Urinary bladder (tissue), 4 donors: ENCODE data around the gene ADGRD1. TPM values are rescaled to one million over a fixed set of nuclear protein-coding genes. Genes with fewer than 3 reads are reported as not detected.

Experiments
- DNase-seq: peaks from one replicate; pipeline ENCODE4 v3.0.0-alpha.2; 2015; ENCODE audit errors: extremely low spot score
- H3K27ac ChIP-seq: one replicate; pipeline ENCODE4 v1.5.1; 2013; ENCODE audit warnings: low read depth, mild to moderate bottlenecking, moderate library complexity
- H3K36me3 ChIP-seq: one replicate; pipeline ENCODE4 v1.6.1; 2013; ENCODE audit warnings: mild to moderate bottlenecking, moderate library complexity; ENCODE audit not compliant: insufficient read depth
- H3K4me1 ChIP-seq: one replicate; pipeline ENCODE4 v1.6.1; 2013; ENCODE audit warnings: mild to moderate bottlenecking, moderate library complexity; ENCODE audit not compliant: insufficient read depth
- H3K4me3 ChIP-seq: one replicate; pipeline ENCODE4 v1.5.1; 2013; ENCODE audit warnings: low read depth, low read length
- WGBS: extraction: QIAGEN DNeasy Blood & Tissue Kit; methylation state at CpG from one replicate; pipeline ENCODE4 v1.1.7; 2013; 5-methylcytosine and 5-hydroxymethylcytosine counted together
- polyA plus RNA-seq: library from polyadenylated mRNA; stranded (reverse); fragments of 200-250 nt; gene quantifications from one replicate; pipeline ENCODE4 v1.2.3, GENCODE V29; 2013
- total RNA-seq: library from RNA; depleted of rRNA; stranded (reverse); fragments of >200 nt; gene quantifications from one replicate; pipeline ENCODE4 v1.2.3, GENCODE V29; 2014
- donor health status: healthy with polysubstance abuse.
- donor health status: healthy.

Gene ADGRD1
- total and polyA plus RNA-seq, 2 donors, result 60.1 to 62.3 TPM

DNA sequence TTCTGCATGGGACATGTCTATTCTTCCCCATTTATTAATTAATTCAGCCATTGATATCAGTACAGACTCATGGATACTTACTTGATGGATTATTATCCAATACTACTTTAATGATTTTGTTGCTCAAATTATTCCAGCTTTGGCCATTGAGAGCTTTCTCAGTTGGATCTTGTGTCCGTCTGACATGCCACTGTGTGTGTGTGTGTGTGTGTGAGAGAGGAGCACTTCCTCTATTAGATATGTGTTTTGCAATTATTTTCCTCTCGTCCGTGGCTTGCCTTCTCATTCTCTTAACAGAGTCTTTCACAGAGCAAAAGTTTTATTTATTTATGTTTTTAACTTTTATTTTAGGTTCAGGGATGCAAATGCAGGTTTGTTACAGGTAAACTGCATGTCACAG is 194.2 kb downstream of the ADGRD1 start:
- Histone ChIP-seq H3K36me3 (no peaks in the 10 kb centered on the region), H3K27ac (no peak overlapping the region), H3K4me3 (no peak overlapping the region), H3K4me1 (no peaks in the 10 kb centered on the region)
- no peak for DNase-seq
- 77% methylated on average over 3 of the region's 3 CpGs for WGBS

DNA sequence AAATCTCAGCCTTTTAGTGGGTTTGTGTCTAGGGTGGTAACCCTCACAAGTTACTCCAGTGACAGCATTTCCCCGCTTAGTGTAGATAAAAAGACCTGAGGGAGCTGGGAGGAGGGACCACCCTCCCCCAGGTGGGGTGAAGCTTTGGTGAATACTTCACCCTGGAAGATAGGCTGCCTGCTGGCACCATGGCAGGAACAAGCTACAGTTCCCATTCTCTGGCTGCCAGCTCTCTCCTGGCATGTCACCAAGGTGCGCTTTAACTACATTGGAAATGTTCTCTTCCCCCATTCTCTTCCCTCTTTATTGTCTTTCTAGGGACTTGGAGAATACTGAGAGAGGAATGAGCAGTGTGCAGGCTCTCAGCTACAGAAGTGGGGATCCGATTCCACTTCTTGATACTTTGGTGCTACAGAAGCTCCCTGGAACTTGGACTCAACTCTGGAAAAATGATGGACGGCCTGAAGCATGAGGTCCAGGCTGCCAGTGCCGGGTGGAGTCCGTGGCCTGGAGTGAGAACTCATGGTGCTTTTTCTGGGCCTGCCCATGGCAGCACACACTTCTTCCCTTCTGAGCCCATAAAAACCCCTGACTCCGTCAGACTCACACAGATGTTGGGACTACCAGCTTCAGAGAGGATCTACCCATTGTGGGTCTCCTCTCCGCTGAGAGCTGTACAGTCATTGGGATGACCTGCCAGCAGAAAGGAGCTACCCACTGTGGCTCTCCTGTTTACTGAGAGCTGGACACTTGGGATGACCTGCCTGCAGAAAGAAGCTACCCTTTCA is 198.0 kb downstream of the ADGRD1 start:
- Histone ChIP-seq H3K4me3 (no peak overlapping the region), H3K4me1 (no peaks in the 10 kb centered on the region), H3K36me3 (no peaks in the 10 kb centered on the region), H3K27ac (no peak overlapping the region)
- no peak for DNase-seq
- WGBS, result 82% methylated on average over 8 of the region's 8 CpGs

DNA sequence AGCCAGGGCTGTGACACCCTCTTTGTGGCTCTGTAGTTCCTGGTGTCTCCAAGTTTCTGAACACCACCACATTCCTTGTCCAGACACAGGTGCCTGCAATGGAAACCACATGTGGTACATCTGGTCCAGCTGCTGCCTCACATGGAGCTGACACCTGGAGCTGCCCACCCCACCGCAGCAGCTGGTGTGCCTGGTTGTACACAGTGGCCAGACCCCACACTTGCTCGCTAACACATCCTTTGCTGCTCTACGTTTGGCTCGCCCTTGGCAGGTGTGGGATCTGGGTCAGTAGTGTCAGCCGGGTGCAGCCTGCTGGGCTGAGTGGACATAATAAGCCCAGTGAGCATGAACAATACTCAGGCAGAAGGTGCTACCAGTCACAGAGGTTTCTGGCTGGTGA is 198.9 kb downstream of the ADGRD1 start:
- no peak overlapping the region for H3K4me3 ChIP-seq
- H3K36me3 ChIP-seq, result no peaks in the 10 kb centered on the region
- WGBS, result 91% methylated on average over 5 of the region's 5 CpGs
- no peak for DNase-seq
- no peak overlapping the region for H3K27ac ChIP-seq
- no peaks in the 10 kb centered on the region for H3K4me1 ChIP-seq

DNA sequence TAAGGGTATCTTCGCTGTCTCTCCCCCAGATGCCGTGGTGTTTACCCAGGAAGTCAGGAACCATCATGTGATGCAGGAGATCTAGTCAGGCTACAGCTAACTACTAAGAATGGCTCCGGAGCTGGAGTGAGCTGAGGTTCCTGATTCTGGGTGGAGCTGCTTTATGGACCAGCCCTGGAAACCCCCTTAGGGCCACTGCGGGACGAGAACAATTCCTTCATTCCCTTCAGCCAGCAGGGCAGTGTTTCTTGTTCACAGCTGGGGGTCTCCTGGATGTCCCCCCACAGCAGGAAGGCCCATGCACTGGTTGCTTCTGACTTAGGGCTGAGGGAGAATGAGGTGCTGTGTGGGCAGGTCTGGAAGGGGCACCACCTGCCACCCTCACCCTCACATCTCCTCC is 199.3 kb downstream of the ADGRD1 start:
- Histone ChIP-seq H3K4me1 (no peaks in the 10 kb centered on the region), H3K36me3 (no peaks in the 10 kb centered on the region), H3K4me3 (no peak overlapping the region), H3K27ac (no peak overlapping the region)
- WGBS, result 87% methylated on average over 5 of the region's 5 CpGs
- no peak for DNase-seq

DNA sequence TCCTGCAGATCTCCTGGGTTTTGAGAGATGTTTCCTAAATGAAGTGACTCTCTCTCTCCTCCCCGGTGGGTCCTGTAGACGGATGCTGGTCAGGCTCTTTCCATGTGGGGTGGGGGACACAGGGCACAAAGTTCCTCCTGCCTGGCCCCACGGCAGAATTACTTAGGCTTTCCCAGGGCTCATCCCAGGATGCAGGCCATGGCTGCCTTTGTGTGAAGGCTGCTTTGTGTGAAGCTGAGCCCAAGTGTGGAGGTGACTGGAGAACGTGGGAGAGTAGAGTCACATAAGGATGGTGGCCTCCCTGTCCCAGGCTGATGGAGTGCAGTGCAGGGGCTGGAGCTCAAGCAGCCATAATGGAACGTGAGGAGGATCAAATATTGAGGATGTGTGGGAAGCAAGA is 200.2 kb downstream of the ADGRD1 start:
- DNase-seq, result no peak
- H3K4me1 ChIP-seq, result no peaks in the 10 kb centered on the region
- H3K36me3 ChIP-seq, result no peaks in the 10 kb centered on the region
- 86% methylated on average over 5 of the region's 5 CpGs for WGBS
- no peak overlapping the region for H3K27ac ChIP-seq
- H3K4me3 ChIP-seq, result no peak overlapping the region

DNA sequence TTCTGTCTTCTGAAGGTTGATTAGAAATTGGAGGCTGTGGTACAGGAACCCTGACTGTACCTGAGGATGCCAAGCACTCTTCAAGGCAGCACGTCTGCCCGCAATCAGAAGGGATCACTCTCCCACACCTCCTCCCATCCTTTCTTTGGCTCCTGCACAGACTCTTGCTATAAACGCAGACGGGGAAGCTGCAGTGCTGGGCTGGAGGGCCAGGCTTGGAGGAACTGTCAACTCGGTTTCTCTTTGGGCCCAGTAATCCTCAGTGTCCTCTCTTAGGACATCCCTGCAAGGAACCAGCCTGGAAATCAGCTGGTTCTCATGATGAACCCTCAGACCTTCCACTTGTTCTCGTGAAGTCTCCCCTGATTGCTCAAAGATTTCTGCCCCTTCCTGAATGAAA is 201.4 kb downstream of the ADGRD1 start:
- Histone ChIP-seq H3K36me3 (no peaks in the 10 kb centered on the region), H3K4me1 (no peaks in the 10 kb centered on the region), H3K4me3 (no peak overlapping the region), H3K27ac (no peak overlapping the region)
- DNase-seq, result no peak
- WGBS, result 50% methylated on average over 6 of the region's 6 CpGs

DNA sequence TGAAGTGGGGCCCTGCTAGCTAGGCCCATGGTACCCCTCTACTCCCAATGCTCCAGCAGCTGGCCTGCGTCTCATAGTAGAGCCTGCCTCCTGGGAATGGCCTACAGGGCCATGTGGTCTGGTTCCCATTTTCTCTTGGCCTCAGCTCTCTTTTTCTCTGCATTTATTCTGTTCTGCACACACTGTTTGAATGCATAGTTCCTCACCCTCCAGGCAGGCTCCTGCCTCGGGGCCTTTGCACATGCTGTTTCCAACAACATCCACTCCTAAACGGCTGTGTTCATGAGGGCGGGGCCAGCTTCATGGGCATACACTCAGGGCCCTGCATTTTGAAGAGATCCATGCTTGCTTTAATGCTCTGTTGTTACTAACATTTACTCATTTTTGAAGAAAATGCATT is 204.0 kb downstream of the ADGRD1 start:
- Histone ChIP-seq H3K4me3 (no peak overlapping the region), H3K27ac (no peak overlapping the region), H3K36me3 (no peaks in the 10 kb centered on the region), H3K4me1 (no peaks in the 10 kb centered on the region)
- no peak for DNase-seq
- 77% methylated on average over 4 of the region's 4 CpGs for WGBS

DNA sequence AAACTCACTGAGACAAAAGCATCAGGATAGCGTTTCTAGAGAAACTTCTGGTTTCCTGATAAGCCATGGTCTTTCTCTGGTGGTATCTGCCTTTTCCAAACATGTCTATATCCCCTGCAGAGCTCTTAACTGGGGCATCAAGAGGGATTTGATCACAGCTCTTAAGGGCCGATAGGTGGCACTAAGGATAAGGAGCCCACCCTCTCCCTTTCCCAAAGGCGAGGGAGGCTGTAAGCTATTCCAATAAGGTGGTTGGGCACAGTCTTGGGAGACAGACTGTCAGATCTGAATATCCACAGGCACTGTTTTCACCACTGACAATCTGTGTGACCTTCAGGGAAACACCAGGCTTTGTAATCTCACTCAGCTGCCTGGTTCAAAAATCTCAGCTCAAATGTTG is 206.0 kb downstream of the ADGRD1 start:
- Histone ChIP-seq H3K27ac (no peak overlapping the region), H3K36me3 (no peaks in the 10 kb centered on the region), H3K4me3 (no peak overlapping the region), H3K4me1 (no peaks in the 10 kb centered on the region)
- DNase-seq, result no peak
- WGBS, result 35% methylated on average over 3 of the region's 3 CpGs

DNA sequence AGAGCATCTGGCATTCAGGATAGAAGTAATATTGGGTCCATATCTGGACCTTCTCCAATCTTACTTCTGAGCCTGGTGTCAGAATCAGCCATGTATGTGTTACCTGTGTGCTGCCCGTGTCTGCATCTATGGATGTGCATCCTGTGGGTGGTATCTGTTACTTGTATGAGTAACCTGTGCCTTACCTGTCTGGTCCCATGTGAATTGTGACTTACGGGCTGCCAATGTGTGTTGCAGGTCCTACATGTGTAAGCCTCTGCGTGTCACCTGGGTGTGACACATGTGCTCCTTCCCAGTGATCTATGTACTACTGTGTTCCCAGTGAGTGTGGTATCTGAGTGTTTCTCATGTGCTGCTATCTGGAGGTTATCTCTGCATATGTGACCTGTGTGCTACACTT is 208.4 kb downstream of the ADGRD1 start:
- Histone ChIP-seq H3K4me3 (no peak overlapping the region), H3K36me3 (no peaks in the 10 kb centered on the region), H3K4me1 (no peaks in the 10 kb centered on the region), H3K27ac (no peak overlapping the region)
- 90% methylated on average over 3 of the region's 3 CpGs for WGBS
- DNase-seq, result no peak

DNA sequence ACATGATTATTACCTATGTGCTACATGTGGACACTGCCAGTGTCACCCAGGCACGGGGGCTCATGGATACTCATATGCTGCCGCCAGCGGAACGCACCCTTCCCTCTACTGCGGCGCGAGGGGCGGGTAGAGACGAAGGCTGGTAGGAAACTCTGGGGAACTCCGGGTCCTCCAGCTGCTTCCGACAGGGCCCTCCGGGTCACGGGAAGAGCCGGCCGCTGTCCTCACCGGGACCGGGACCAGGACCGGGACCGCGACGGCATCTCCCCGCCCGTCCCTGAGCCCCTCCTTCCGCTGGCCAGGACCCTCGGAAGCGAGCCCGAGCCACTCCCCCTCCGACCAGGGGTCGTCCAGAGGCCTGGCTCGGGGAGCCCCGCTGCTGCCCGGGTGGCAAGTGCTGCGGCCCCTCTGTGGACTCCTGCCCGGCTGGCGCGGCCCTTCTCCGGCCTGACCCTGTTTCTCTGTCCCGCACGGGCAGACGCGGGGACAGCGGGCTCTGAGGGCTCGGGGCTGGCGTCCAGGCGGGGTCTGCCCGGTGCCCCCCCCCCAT is 209.6 kb downstream of the ADGRD1 start:
- no peaks in the 10 kb centered on the region for H3K4me1 ChIP-seq
- 85% methylated on average over 46 of the region's 46 CpGs for WGBS
- no peak overlapping the region for H3K4me3 ChIP-seq
- H3K27ac ChIP-seq, result no peak overlapping the region
- DNase-seq, result no peak
- no peaks in the 10 kb centered on the region for H3K36me3 ChIP-seq

DNA sequence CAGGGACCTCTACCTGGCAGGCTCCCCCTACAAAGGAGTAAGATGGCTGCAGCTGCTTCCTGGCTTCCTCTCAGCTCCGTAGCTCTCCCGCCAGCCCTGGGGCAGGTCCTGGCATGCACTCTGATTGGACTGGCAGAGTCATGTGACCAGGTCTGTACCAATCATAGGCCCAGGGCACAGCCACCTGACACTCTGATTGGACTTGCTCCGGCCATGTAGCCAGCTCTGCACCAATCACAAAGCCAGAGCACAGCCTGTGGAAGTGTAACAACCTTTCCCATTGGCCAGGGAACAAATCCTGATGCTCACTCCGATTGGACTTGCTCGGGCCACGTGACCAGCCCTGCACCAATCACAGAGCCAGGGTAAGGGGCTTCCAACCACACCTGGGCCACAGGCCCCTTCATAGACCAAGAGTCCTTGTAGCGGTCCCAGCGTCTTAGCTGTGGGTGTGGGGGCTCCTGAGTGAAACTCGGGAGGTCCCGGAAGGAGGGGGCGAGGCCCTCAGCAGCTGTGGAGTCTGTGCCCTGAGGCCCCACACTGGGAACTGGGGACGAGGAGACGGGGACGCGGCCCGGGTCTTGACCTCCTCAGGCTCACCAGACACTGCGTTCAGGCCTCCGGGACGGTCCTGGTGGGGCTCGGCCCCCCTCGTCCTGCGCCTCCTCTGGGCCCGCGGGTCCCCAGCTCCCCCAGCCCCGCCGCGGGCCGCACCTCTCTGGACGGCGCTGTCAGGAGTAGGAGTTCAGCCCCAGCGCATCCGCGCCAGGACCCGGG is 210.6 kb downstream of the ADGRD1 start:
- no peak overlapping the region for H3K4me3 ChIP-seq
- no peaks in the 10 kb centered on the region for H3K4me1 ChIP-seq
- no peaks in the 10 kb centered on the region for H3K36me3 ChIP-seq
- no peak for DNase-seq
- WGBS, result 94% methylated on average over 24 of the region's 34 CpGs
- no peak overlapping the region for H3K27ac ChIP-seq

DNA sequence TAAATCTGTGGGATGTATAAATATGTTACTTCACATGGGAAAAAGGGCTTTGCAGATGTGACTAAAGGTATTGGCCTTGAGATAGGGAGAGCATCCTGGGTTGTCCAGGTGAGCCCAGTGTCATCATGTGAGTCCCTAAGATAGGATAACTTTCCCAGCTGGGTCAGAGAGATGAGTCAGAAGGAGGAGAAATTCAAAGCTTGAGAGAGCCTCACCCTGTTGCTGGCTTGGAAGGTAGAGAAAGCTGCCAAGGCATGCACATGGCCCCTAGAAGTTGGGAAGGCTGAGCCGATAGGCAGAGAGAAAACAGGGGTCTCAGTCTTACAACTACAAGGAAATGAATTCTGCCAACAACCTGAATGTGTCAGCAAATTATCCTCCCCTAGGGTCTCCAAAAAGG is 213.0 kb downstream of the ADGRD1 start:
- Histone ChIP-seq H3K27ac (no peak overlapping the region), H3K4me3 (no peak overlapping the region), H3K36me3 (no peaks in the 10 kb centered on the region), H3K4me1 (no peaks in the 10 kb centered on the region)
- DNase-seq, result no peak
- 60% methylated on average over 1 of the region's 1 CpG for WGBS

DNA sequence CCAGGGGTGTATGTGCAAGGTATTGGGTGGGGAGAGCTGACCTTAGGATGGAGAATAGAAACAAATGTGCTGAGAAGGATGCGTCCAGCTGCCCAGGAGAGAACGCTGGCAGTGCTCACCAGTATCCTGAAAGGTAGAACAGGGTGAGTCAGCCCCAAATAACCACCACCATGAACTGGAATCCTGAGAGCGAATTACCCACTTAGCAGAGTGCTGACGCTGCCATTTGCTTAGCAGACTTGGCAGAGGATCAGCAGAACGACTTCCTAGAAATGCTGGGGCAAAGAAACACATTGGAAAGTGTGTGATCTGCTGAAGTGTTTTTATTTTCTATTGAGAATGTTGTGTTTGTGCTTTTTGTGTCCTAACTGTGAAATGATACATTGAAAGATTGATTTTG is 213.6 kb downstream of the ADGRD1 start:
- DNase-seq, result no peak
- H3K36me3 ChIP-seq, result no peaks in the 10 kb centered on the region
- H3K4me3 ChIP-seq, result no peak overlapping the region

DNA sequence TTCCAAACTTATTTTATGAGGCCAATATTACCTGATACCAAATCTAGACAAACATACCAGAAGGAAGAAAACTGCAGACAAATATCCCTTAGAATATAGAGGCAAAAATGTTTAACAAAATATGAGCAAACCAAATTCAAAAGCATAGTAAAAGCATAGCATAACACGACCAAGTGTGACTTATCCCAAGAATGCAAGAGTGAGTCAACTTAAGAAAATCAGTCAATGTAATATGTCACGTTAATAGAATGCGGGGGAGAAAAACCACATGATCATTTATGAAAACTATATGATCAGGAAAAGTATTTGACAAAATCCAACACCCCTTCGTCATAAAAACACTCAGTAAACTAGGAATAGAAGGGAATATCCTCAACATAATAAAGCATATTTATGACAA is 217.3 kb downstream of the ADGRD1 start:
- H3K4me1 ChIP-seq, result no peaks in the 10 kb centered on the region
- no peak overlapping the region for H3K27ac ChIP-seq
- no peaks in the 10 kb centered on the region for H3K36me3 ChIP-seq
- no peak for DNase-seq
- WGBS, result 70% methylated on average over 4 of the region's 4 CpGs
- H3K4me3 ChIP-seq, result no peak overlapping the region

More for the DNA sequence above, 213.6 kb downstream of the ADGRD1 start:
- no peaks in the 10 kb centered on the region for H3K4me1 ChIP-seq
- H3K27ac ChIP-seq, result no peak overlapping the region
- 37% methylated on average over 5 of the region's 5 CpGs for WGBS
